ENCODE results near the gene SEC24B. TPM values are rescaled to one million over a fixed set of nuclear protein-coding genes. Genes with fewer than 3 reads are reported as not detected.

Gene SEC24B
- total RNA-seq, 1 donor from 2014 or later: 24.1 TPM

DNA sequence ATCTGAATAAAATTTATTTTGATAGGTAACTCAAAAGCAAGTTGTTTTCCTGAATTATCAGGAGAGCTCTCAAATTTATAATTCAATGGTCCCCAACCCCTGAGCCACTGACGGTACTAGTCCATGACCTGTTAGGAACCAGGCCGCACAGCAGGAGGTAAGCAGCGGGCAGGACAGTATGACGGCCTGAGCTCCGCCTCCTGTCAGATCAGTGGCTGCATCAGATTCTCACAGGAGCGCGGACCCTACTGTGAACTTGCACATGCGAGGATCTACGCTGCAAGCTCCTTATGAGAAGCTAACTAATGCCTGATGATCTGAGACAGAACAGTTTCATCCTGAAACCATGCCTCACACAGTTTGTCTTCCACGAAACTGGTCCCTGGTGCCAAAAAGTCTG lies 37.9 kb upstream of the SEC24B start:
- TF ChIP-seq, protein P1, sequence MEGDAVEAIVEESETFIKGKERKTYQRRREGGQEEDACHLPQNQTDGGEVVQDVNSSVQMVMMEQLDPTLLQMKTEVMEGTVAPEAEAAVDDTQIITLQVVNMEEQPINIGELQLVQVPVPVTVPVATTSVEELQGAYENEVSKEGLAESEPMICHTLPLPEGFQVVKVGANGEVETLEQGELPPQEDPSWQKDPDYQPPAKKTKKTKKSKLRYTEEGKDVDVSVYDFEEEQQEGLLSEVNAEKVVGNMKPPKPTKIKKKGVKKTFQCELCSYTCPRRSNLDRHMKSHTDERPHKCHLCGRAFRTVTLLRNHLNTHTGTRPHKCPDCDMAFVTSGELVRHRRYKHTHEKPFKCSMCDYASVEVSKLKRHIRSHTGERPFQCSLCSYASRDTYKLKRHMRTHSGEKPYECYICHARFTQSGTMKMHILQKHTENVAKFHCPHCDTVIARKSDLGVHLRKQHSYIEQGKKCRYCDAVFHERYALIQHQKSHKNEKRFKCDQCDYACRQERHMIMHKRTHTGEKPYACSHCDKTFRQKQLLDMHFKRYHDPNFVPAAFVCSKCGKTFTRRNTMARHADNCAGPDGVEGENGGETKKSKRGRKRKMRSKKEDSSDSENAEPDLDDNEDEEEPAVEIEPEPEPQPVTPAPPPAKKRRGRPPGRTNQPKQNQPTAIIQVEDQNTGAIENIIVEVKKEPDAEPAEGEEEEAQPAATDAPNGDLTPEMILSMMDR (IDR thresholded peaks at IDR 0.05; ENCODE audit: insufficient read depth, low read length, poor library complexity, severe bottlenecking): no peak
- Histone ChIP-seq H3K36me3 (ENCODE audit: control insufficient read depth, insufficient read depth, low read length) (no peaks in the 10 kb centered on the region), H3K27me3 (ENCODE audit: control insufficient read depth, insufficient read depth, low read length) (no peaks in the 10 kb centered on the region), H3K4me3 (ENCODE audit: low read depth, low read length) (no peak overlapping the region)
- no peak for DNase-seq (ENCODE audit: low read depth)

DNA sequence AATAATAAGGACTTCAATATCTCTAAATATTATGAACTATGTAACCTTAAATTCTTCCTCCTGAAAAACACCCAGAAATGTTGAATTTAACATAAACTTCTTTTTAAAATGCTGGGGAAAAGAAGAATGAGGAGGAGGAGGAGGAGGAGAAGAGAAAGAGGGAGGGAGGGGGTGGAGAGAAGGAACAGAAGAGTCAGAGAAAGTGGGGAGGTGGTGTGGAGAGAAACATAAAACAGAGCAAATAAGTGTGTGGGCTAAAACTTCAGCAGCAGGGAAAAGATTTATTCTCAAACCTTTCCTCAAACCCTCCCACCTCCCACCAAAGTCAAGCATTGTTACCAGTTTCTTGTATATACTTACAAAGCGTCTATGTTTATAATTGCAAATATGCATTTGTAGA lies 34.7 kb upstream of the SEC24B start:
- Histone ChIP-seq H3K27me3 (ENCODE audit: control insufficient read depth, insufficient read depth, low read length) (no peaks in the 10 kb centered on the region), H3K36me3 (ENCODE audit: control insufficient read depth, insufficient read depth, low read length) (no peaks in the 10 kb centered on the region), H3K4me3 (ENCODE audit: low read depth, low read length) (no peak overlapping the region)
- TF ChIP-seq, protein P1 (IDR thresholded peaks at IDR 0.05; ENCODE audit: insufficient read depth, low read length, poor library complexity, severe bottlenecking): no peak
- no peak for DNase-seq (ENCODE audit: low read depth)

- Histone ChIP-seq H3K27me3 (ENCODE audit: control insufficient read depth, insufficient read depth, low read length) (no peaks in the 10 kb centered on the region), H3K4me3 (ENCODE audit: low read depth, low read length) (no peak overlapping the region), H3K36me3 (ENCODE audit: control insufficient read depth, insufficient read depth, low read length) (no peaks in the 10 kb centered on the region)
- peak; percentile 34 for DNase-seq (ENCODE audit: low read depth)
- TF ChIP-seq, protein P1 (IDR thresholded peaks at IDR 0.05; ENCODE audit: insufficient read depth, low read length, poor library complexity, severe bottlenecking): peak; percentile 60
Observed at GRCh38 chr4:109406337-109406931, 27.2 kb upstream of the SEC24B start.

DNA sequence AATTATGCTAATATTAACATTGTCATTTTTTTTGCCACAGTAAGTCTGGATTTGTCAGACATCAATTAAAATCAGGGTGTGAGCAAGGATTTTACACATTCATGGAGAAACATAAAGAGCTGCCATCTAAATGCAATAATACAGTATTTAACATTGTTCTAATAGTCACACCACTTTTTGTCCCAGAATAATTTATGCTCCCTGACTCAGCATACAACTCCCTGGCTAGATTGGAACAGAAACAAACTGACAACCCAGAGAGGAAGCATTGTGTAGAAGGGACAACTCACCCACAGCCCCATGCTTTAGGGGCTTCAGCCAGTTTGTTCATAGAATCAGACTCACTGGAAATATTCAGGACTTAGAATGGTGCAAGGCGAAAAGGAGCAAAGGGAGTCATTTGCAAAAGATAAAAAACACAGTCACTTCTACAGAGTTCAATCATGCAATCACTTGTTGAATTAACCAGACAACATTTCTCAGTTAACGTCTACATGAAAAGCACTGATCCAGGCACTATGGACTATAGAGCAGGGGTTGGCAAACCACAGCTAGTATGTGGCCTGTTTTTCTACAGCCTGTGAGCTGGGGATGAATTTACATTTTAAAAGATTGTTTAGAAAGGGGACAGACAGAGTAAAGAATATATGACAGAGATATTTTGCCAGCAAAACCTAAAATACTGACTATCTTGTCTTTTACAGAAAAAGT lies 26.4 kb upstream of the SEC24B start:
- no peaks in the 10 kb centered on the region for H3K27me3 ChIP-seq (ENCODE audit: control insufficient read depth, insufficient read depth, low read length)
- no peak for DNase-seq (ENCODE audit: low read depth)
- no peak overlapping the region for H3K4me3 ChIP-seq (ENCODE audit: low read depth, low read length)
- no peaks in the 10 kb centered on the region for H3K36me3 ChIP-seq (ENCODE audit: control insufficient read depth, insufficient read depth, low read length)
- TF ChIP-seq, protein P1 (IDR thresholded peaks at IDR 0.05; ENCODE audit: insufficient read depth, low read length, poor library complexity, severe bottlenecking): no peak

DNA sequence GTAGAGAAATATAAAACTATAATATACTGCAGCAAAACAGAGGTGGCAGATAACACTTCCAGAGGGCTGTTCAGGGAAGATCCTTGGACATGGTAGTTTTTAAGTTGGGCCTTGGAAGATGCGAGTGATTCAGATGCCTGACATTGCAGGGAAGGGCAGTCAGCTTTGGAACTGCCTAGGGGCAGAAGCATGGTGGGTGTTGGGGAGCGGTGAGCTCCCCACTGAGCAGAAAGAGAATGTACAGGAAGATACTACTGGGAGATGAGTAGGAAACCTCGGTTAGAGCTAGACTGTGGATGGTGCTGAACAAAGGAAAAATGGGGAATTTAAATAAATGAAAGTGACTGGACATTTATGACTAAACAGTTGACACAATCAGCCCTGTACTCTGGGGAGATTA lies 24.9 kb upstream of the SEC24B start:
- no peak for DNase-seq (ENCODE audit: low read depth)

More for the DNA sequence above, 24.9 kb upstream of the SEC24B start:
- Histone ChIP-seq H3K4me3 (ENCODE audit: low read depth, low read length) (no peak overlapping the region), H3K27me3 (ENCODE audit: control insufficient read depth, insufficient read depth, low read length) (no peaks in the 10 kb centered on the region), H3K36me3 (ENCODE audit: control insufficient read depth, insufficient read depth, low read length) (no peaks in the 10 kb centered on the region)
- TF ChIP-seq, protein P1 (IDR thresholded peaks at IDR 0.05; ENCODE audit: insufficient read depth, low read length, poor library complexity, severe bottlenecking): no peak

All from kidney epithelial cell (primary cell).